ENCODE measurements around the gene NF1. TPM values are rescaled to one million over a fixed set of nuclear protein-coding genes. Genes with fewer than 3 reads are reported as not detected.
A peak's percentile ranks its signal among the peaks of the same experiment; 100 is the strongest.

NF1 gene
- total RNA-seq, 4 donors from 2014 or later = 51.9 to 67.8 (median 66.3) TPM

GRCh38 chr17:31417051-31417792, 322.4 kb downstream of the NF1 start:
- ATAC-seq (ENCODE audit: low FRiP score) (no peak), DNase-seq (ENCODE audit: low spot score) (no peak)
- TF ChIP-seq, protein P1, sequence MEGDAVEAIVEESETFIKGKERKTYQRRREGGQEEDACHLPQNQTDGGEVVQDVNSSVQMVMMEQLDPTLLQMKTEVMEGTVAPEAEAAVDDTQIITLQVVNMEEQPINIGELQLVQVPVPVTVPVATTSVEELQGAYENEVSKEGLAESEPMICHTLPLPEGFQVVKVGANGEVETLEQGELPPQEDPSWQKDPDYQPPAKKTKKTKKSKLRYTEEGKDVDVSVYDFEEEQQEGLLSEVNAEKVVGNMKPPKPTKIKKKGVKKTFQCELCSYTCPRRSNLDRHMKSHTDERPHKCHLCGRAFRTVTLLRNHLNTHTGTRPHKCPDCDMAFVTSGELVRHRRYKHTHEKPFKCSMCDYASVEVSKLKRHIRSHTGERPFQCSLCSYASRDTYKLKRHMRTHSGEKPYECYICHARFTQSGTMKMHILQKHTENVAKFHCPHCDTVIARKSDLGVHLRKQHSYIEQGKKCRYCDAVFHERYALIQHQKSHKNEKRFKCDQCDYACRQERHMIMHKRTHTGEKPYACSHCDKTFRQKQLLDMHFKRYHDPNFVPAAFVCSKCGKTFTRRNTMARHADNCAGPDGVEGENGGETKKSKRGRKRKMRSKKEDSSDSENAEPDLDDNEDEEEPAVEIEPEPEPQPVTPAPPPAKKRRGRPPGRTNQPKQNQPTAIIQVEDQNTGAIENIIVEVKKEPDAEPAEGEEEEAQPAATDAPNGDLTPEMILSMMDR (IDR thresholded peaks at IDR 0.05) = no peak

DNA sequence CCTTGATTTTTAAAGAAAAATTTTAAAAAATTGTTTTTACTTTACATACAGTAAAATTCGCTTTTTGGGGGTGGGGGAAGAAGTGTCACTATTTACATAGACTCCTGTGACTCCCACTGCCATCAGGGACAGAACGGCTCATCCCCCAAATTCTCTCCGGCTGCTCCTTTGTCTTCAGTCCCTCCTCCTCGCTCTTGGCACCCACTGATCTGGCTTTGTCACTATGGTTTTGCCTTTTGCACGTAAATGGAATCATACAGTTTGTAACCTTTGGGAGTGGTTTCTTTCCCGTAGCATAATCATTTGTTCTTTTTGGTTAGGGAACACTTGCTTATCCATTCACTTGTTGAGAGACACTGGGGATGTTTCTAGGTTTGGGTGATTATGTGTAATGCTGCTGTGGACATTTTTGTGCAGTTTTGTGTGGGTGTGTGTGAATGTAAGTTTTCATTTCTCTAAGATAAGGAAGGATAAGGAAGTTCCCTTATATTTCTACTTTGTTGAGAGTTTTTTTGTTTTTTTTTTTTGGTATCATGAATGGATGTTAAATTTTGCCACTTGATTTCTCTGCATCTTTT, 324.1 kb downstream of the NF1 start:
- no peak for ATAC-seq (ENCODE audit: low FRiP score)

DNA sequence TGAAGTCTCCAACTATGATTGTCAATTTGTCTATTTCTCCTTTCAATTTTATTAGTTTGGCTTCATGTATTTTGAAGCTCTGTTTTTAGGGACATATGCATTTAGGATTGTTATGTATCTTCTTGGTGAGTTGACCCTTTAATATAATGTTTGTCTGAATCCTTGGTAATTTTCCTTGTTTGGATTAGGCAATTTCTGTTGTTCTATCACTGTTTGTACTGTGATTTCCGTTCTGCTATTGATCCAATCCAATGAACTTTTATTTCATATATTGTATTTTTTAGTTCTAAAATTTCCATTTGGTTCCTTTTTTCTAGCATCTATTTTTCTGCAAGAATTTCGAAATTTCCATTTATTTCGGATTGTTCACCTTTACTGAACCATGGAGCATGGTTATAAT, 327.7 kb downstream of the NF1 start:
- ATAC-seq (ENCODE audit: low FRiP score) (no peak), DNase-seq (ENCODE audit: low spot score) (no peak)
- TF ChIP-seq, protein P1 (IDR thresholded peaks at IDR 0.05) = no peak

More for the DNA sequence above, 324.1 kb downstream of the NF1 start:
- no peak for DNase-seq (ENCODE audit: low spot score)
- TF ChIP-seq, protein P1 (IDR thresholded peaks at IDR 0.05) = no peak

- ATAC-seq (ENCODE audit: low FRiP score) (no peak), DNase-seq (ENCODE audit: low spot score) (no peak)
- TF ChIP-seq, protein P1 (IDR thresholded peaks at IDR 0.05) = no peak
These were observed 330.1 kb downstream of the NF1 start for GRCh38 chr17:31424944-31425281.

GRCh38 chr17:31425282-31426040, 330.7 kb downstream of the NF1 start:
- ATAC-seq (ENCODE audit: low FRiP score) (peak; percentile 58), DNase-seq (ENCODE audit: low spot score) (no peak)
- TF ChIP-seq, protein P1 (IDR thresholded peaks at IDR 0.05) = no peak

Small RNA genes within 50 kb of the gene (small RNA-seq; reads per million reads assigned to genes)
- gene MIR4733 = not detected

Other genes with a start within 250 kb of the NF1 start
- 10 to 100 TPM in 2 of 4 donors, 1 to 10 TPM in 2; 6.3 to 15.4 (median 10.2) TPM for gene TEFM, start 188.7 kb upstream of the NF1 start, total RNA-seq
- 10 to 100 TPM; 25.1 to 72.5 (median 51.8) TPM for gene ADAP2, start 173.0 kb upstream of the NF1 start, total RNA-seq
- gene RNF135, start 123.9 kb upstream of the NF1 start, total RNA-seq = 10 to 100 TPM; 24.7 to 57.5 (median 40.5) TPM
- under 1 TPM in 2 of 4 donors, not detected in 2; 0.84 TPM for gene OMG, start 202.3 kb downstream of the NF1 start, total RNA-seq
- 10 to 100 TPM; 13.5 to 36.9 (median 29.6) TPM for gene EVI2B, start 219.1 kb downstream of the NF1 start, total RNA-seq
- gene EVI2A, start 226.6 kb downstream of the NF1 start, total RNA-seq = 10 to 100 TPM; 10.6 to 24.1 (median 18.7) TPM